DND-41 (cell line): ENCODE results near the gene HS2ST1.

ENCODE experiments used
- CTCF ChIP-seq: IDR thresholded peaks from 2 replicates; pipeline ENCODE4 v1.5.1; 2012; ENCODE audit warnings: borderline replicate concordance, low read length, moderate library complexity, mild to moderate bottlenecking; ENCODE audit not compliant: poor library complexity, severe bottlenecking; ENCODE audit errors: extremely low read depth
- EZH2 ChIP-seq: IDR thresholded peaks from 3 replicates; pipeline ENCODE4 v1.6.1; 2012; ENCODE audit warnings: borderline replicate concordance, low read depth, mild to moderate bottlenecking, moderate library complexity, low read length, inconsistent platforms; ENCODE audit not compliant: severe bottlenecking

GRCh38 chr1:87045761-87046304 lies 131.4 kb downstream of the HS2ST1 start:
- no peak for TF ChIP-seq CTCF
- no peak for TF ChIP-seq EZH2
